Keratinocyte (primary cell): ENCODE data around the gene ZSCAN18.

Experiments
- EZH2 ChIP-seq: IDR thresholded peaks from one replicate; pipeline ENCODE4 v1.6.1; 2012; ENCODE audit warnings: inconsistent platforms, mild to moderate bottlenecking, low read length, moderate library complexity
- TF ChIP-seq, protein P1 (sequence below), 3 experiments: IDR thresholded peaks in 1 of 3; conservative IDR thresholded peaks in 1 of 3; optimal IDR thresholded peaks in 1 of 3; 2 replicates in 2 of 3; 3 replicates in 1 of 3; pipeline versions ENCODE3 to v1.5.1; 2011; ENCODE audit warnings: low read length in 3 of 3, mild to moderate bottlenecking in 3 of 3, moderate library complexity in 2 of 3, control low read depth in 1 of 3, inconsistent platforms in 1 of 3; ENCODE audit not compliant: insufficient read depth in 2 of 3; ENCODE audit errors: extremely low read depth in 1 of 3

DNA sequence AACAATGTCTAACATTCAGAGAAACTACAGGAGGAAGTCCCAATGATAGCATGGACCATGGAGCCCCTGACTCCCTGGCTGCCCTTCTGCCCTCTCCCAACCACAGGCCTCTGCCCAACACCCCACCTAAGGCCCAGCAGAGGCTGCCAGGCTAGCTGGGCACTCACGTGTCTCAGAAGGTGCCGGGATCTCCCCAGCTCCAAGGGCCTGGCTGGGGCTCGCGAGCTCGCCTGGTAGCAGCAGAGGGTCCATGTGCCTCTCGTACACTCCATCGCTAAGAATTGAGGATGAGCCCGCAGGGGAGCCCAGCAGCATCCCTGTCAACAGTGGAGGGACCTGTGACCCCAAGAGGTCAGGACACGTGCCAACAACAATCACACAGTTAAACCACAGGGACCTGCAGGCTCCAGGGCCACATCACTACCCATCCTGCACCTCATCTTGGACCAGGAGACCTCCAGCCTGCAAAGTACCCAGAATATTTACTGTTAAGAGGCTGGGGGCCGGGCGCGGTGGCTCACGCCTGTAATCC is 9.4 kb downstream of the ZSCAN18 start:
- TF ChIP-seq, protein P1, sequence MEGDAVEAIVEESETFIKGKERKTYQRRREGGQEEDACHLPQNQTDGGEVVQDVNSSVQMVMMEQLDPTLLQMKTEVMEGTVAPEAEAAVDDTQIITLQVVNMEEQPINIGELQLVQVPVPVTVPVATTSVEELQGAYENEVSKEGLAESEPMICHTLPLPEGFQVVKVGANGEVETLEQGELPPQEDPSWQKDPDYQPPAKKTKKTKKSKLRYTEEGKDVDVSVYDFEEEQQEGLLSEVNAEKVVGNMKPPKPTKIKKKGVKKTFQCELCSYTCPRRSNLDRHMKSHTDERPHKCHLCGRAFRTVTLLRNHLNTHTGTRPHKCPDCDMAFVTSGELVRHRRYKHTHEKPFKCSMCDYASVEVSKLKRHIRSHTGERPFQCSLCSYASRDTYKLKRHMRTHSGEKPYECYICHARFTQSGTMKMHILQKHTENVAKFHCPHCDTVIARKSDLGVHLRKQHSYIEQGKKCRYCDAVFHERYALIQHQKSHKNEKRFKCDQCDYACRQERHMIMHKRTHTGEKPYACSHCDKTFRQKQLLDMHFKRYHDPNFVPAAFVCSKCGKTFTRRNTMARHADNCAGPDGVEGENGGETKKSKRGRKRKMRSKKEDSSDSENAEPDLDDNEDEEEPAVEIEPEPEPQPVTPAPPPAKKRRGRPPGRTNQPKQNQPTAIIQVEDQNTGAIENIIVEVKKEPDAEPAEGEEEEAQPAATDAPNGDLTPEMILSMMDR (optimal IDR thresholded peaks at IDR 0.05 in 1 of 3, IDR thresholded peaks at IDR 0.05 in 1 of 3, conservative IDR thresholded peaks at IDR 0.05 in 1 of 3; ENCODE audit: extremely low read depth in 1 of 3, insufficient read depth in 2 of 3, low read length in 3 of 3) = no peak
- TF ChIP-seq EZH2 = no peak
